HCT116 (cell line): ENCODE measurements around the gene CGA. TPM values are rescaled to one million over a fixed set of nuclear protein-coding genes. Genes with fewer than 3 reads are reported as not detected.

Experiments used
- ATAC-seq: fragments of 200-7000 bp; cut with Tn5 transposase; 2 replicates; pipeline ENCODE4 v1.9.1; 2020; ENCODE audit warnings: mild to moderate bottlenecking, moderate library complexity
- BruUV-seq: library from RNA; stranded (reverse); fragments of 400-500 nt; replicated peaks from 2 replicates; lab custom pipeline; 2021; lab: Mats Ljungman, UMichigan
- CTCF ChIA-PET: fragments of 300-600 bp; sonication (Branson Sonifier 250); formaldehyde crosslinking; loops from one replicate; lab custom pipeline; 2021; ENCODE audit warnings: antibody characterized with exemption; lab: Charles Lee
- POLR2A ChIA-PET: fragments of 300-600, 350-600 bp; sonication (Branson Sonifier 250); formaldehyde crosslinking; loops from one replicate; lab custom pipeline; 2021; ENCODE audit warnings: antibody characterized with exemption; lab: Charles Lee
- RAD21 ChIA-PET, 2 experiments: fragments of 300-600 bp; sonication (Branson Sonifier 250); formaldehyde crosslinking; loops; one replicate each; lab custom pipeline; 2023; ENCODE audit warnings: low total read pairs in 2 of 2; ENCODE audit not compliant: uncharacterized antibody in 2 of 2, unreplicated experiment in 2 of 2, low non-redundant PET in 1 of 2; lab: Charles Lee
- DNase-seq: peaks from one replicate; pipeline ENCODE4 v3.0.0-alpha.2; 2010; ENCODE audit warnings: low read depth, low spot score
- H2AFZ ChIP-seq: fragments of 200-600 bp; shearing (Covaris generic), sonication (generic); 2 replicates; pipeline ENCODE4 v1.6.1; 2017; ENCODE audit warnings: low read depth, mixed run types, mixed read lengths, antibody characterized with exemption, low read length; ENCODE audit not compliant: poor library complexity, severe bottlenecking
- H3K27ac ChIP-seq: 2 replicates; pipeline ENCODE4 v1.5.1; 2012; ENCODE audit warnings: low read depth, low read length
- H3K27me3 ChIP-seq: fragments of 200-600 bp; sonication (generic); 2 replicates; pipeline ENCODE4 v1.6.1; 2016; ENCODE audit warnings: mixed run types, low read length, mixed read lengths; ENCODE audit not compliant: insufficient read depth
- H3K36me3 ChIP-seq, 2 experiments: fragments of 200-500 bp in 1 of 2; fragments of 200-600 bp in 1 of 2; sonication (Bioruptor generic) in 1 of 2; sonication (generic) in 1 of 2; 2 replicates each; pipeline versions ENCODE4 v1.5.1 to v1.6.1; 2014 to 2016; ENCODE audit warnings: low read length in 2 of 2, inconsistent platforms in 1 of 2, mixed read lengths in 1 of 2, mixed run types in 1 of 2; ENCODE audit not compliant: insufficient read depth in 2 of 2, control insufficient read depth in 1 of 2
- H3K4me1 ChIP-seq, 2 experiments: fragments of 200-600 bp in 1 of 2; sonication (generic) in 1 of 2; 2 replicates each; pipeline versions ENCODE4 v1.5.1 to v1.6.1; 2012 to 2017; ENCODE audit warnings: low read length in 2 of 2, inconsistent platforms in 1 of 2, mild to moderate bottlenecking in 1 of 2, mixed read lengths in 1 of 2, mixed run types in 1 of 2, moderate library complexity in 1 of 2; ENCODE audit not compliant: insufficient read depth in 2 of 2, control insufficient read depth in 1 of 2
- H3K4me2 ChIP-seq: fragments of 200-600 bp; sonication (generic); 2 replicates; pipeline ENCODE4 v1.6.1; 2017; ENCODE audit warnings: mixed run types, low read length, mixed read lengths
- H3K4me3 ChIP-seq, 2 experiments: fragments of 200-600 bp in 1 of 2; sonication (generic) in 1 of 2; replicated peaks in 1 of 2; 2 replicates each; pipeline ENCODE4 v1.5.1; 2011 to 2016; ENCODE audit warnings: low read length in 2 of 2, control low read depth in 1 of 2, low read depth in 1 of 2, mild to moderate bottlenecking in 1 of 2, mixed read lengths in 1 of 2, mixed run types in 1 of 2
- H3K79me2 ChIP-seq: fragments of 200-600 bp; sonication (generic); 2 replicates; pipeline ENCODE4 v1.6.1; 2017; ENCODE audit warnings: mild to moderate bottlenecking, mixed run types, low read length, moderate library complexity, mixed read lengths; ENCODE audit not compliant: insufficient read depth
- H3K9ac ChIP-seq: fragments of 200-600 bp; sonication (generic); 2 replicates; pipeline ENCODE4 v1.6.1; 2016; ENCODE audit warnings: low read length, mixed read lengths
- H3K9me2 ChIP-seq: fragments of 200-600 bp; sonication (generic), shearing (Covaris generic); 2 replicates; pipeline ENCODE4 v1.6.1; 2017; ENCODE audit warnings: mixed run types, mild to moderate bottlenecking, moderate library complexity; ENCODE audit not compliant: insufficient read depth
- H3K9me3 ChIP-seq, 2 experiments: fragments of 200-500 bp in 1 of 2; fragments of 200-600 bp in 1 of 2; sonication (Bioruptor generic) in 1 of 2; sonication (generic) in 1 of 2; 2 replicates each; pipeline ENCODE4 v1.6.1; 2014 to 2017; ENCODE audit warnings: low read length in 2 of 2, mixed read lengths in 2 of 2, inconsistent platforms in 1 of 2, low read depth in 1 of 2, mild to moderate bottlenecking in 1 of 2, mixed run types in 1 of 2, moderate library complexity in 1 of 2; ENCODE audit not compliant: control insufficient read depth in 1 of 2, insufficient read depth in 1 of 2
- H4K20me1 ChIP-seq: fragments of 200-600 bp; sonication (generic), shearing (Covaris generic); 2 replicates; pipeline ENCODE4 v1.6.1; 2017; ENCODE audit warnings: mixed run types, mild to moderate bottlenecking, moderate library complexity; ENCODE audit not compliant: insufficient read depth
- CEBPB ChIP-seq: IDR thresholded peaks from 2 replicates; pipeline ENCODE4 v1.6.1; 2012; ENCODE audit warnings: low read depth
- EZH2phosphoT487 ChIP-seq: fragments of 200-600 bp; IDR thresholded peaks from 2 replicates; pipeline ENCODE4 v1.6.1; 2018; ENCODE audit warnings: antibody characterized with exemption, borderline replicate concordance
- SP1 ChIP-seq: IDR thresholded peaks from 2 replicates; pipeline ENCODE4 v1.6.1; 2012; ENCODE audit warnings: low read depth
- SRF ChIP-seq: IDR thresholded peaks from 2 replicates; pipeline ENCODE4 v1.6.1; 2012; ENCODE audit warnings: low read depth
- YY1 ChIP-seq: IDR thresholded peaks from 2 replicates; pipeline ENCODE4 v1.6.1; 2011; ENCODE audit warnings: low read length, low read depth, moderate library complexity, mild to moderate bottlenecking; ENCODE audit not compliant: insufficient replicate concordance; ENCODE audit errors: extremely low read depth
- ZFX ChIP-seq: fragments of 450-650 bp; IDR thresholded peaks from 2 replicates; pipeline ENCODE4 v1.6.1; 2017
- intact Hi-C: fragments of 100-400 bp; cut with micrococcal nuclease; formaldehyde crosslinking; loops from 2 replicates; pipeline ENCODE4 v1.10.0; 2022
- total RNA-seq: library from RNA; stranded (reverse); gene quantifications from one replicate; pipeline ENCODE4 v1.2.1, GENCODE V29; 2021; ENCODE audit not compliant: unreplicated experiment
- TF ChIP-seq, protein P1 (sequence below): IDR thresholded peaks from 2 replicates; pipeline ENCODE4 v1.6.1; 2011; ENCODE audit warnings: mild to moderate bottlenecking, low read length, moderate library complexity; ENCODE audit not compliant: insufficient replicate concordance; ENCODE audit errors: extremely low read depth
- TF ChIP-seq, protein P2 (sequence below), 3 experiments: fragments of 200-600 bp in 1 of 3; sonication (generic) in 1 of 3; IDR thresholded peaks in 2 of 3; conservative IDR thresholded peaks in 1 of 3; 2 replicates each; pipeline ENCODE4 v1.5.1; 2012 to 2017; ENCODE audit warnings: low read depth in 2 of 3, low read length in 2 of 3, antibody characterized with exemption in 1 of 3, borderline replicate concordance in 1 of 3, control low read depth in 1 of 3, mild to moderate bottlenecking in 1 of 3, mixed read lengths in 1 of 3, mixed run types in 1 of 3, moderate library complexity in 1 of 3; ENCODE audit not compliant: insufficient read depth in 1 of 3
- TF ChIP-seq, protein P3 (sequence below): IDR thresholded peaks from 2 replicates; pipeline ENCODE4 v1.6.1; 2012
- TF ChIP-seq, protein P4 (sequence below): IDR thresholded peaks from 2 replicates; pipeline ENCODE4 v1.6.1; 2012

The CGA gene
- total RNA-seq, 1 experiment from 2014 or later, result not detected

DNA sequence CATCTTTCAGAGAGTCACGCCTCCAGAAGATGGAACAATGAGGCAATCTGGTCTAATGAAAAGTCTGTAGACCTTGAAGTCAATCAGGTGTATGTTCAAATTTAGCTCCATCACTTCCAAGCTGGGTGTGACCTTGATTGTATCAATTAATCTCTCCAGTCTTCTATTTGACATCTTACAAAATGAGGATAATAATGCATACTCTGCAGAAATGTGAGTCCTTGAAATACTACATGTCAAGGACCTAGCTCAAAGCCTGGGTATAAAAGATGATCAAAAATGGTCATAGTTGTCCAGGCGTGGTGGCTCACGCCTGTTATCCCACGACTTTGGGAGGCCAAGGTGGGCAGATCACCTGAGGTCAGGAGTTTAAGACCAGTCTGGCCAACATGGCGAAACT, 29.8 kb downstream of the CGA start (continued):
- TF ChIP-seq, protein P1, sequence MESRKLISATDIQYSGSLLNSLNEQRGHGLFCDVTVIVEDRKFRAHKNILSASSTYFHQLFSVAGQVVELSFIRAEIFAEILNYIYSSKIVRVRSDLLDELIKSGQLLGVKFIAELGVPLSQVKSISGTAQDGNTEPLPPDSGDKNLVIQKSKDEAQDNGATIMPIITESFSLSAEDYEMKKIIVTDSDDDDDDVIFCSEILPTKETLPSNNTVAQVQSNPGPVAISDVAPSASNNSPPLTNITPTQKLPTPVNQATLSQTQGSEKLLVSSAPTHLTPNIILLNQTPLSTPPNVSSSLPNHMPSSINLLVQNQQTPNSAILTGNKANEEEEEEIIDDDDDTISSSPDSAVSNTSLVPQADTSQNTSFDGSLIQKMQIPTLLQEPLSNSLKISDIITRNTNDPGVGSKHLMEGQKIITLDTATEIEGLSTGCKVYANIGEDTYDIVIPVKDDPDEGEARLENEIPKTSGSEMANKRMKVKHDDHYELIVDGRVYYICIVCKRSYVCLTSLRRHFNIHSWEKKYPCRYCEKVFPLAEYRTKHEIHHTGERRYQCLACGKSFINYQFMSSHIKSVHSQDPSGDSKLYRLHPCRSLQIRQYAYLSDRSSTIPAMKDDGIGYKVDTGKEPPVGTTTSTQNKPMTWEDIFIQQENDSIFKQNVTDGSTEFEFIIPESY, result no peak
- no peak for TF ChIP-seq YY1

DNA sequence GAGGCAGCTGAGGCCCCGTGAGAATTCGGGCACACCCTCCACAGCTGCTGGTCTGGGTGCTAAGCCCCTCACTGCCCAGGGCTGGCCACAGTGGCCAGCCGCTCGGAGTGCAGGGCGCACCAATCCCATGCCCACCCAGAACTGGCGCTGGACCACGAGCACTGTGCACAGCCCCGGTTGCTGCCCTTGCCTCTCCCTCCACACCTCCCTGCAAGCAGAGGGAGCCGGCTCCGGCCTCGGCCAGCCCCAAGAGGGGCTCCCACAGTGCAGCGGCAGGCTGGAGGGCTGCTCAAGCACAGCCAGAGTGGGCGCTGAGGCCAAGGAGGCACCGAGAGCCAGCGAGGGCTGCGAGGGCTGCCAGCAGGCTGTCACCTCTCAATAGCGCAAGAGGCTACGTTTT, 35.0 kb downstream of the CGA start:
- Histone ChIP-seq H3K9me2 (no peaks in the 10 kb centered on the region), H4K20me1 (no peaks in the 10 kb centered on the region), H3K4me1 (no peaks in the 10 kb centered on the region), H3K79me2 (no peaks in the 10 kb centered on the region), H3K9me3 (no peaks in the 10 kb centered on the region), H3K4me2 (no peak overlapping the region), H3K27me3 (peaks cover 22% of the 10 kb centered on the region), H2AFZ (no peak overlapping the region), H3K9ac (no peak overlapping the region), H3K4me3 (no peak overlapping the region), H3K36me3 (no peaks in the 10 kb centered on the region), H3K27ac (no peak overlapping the region)
- POLR2A ChIA-PET, result no interaction called here
- no TSS peak for BruUV-seq
- CTCF ChIA-PET, result no interaction called here
- TF ChIP-seq SRF (no peak), SP1 (no peak)
- ATAC-seq (no peak), DNase-seq (no peak)
- RAD21 ChIA-PET, result no interaction called here
- intact Hi-C loops, result loop anchor here (10.0 kb wide), 2 partner anchors 1175 to 1435 kb away; no protein-coding TSS in a partner anchor

DNA sequence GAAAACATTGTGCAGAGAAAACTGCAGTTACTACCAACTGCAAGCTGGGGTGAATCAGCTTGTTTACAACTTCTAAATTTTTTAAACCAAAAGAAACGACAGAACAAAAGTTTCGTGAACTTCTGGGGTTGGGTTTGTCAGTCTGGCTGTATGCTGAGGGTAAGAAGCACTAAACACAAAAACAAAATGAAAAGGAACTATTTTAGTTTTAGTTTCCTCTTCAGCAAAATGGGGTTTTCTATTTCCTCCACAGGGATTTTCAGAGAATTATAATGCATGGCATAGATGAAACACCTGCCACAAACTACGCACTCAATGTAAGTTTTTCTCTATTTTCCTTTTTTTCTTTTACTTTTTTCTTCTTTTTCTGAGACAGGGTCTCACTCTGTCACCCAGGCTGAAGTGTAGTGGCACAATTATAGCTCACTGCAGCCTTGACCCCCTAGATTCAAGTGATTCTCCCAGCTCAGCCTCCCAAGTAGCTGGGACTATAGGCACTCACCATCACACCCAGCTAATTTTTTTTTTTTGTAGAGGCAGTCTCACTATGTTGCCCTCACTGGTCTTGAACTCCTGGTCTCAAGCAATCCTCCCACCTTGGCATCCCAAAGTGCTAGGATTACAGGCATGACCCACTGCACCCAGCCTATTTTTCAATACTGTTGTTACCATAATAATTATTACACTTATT, 40.6 kb downstream of the CGA start:
- no peaks in the 10 kb centered on the region for H3K36me3 ChIP-seq
- no peak overlapping the region for H2AFZ ChIP-seq
- H3K4me1 ChIP-seq, result no peaks in the 10 kb centered on the region
- no peak overlapping the region for H3K4me2 ChIP-seq
- peaks cover 54% of the 10 kb centered on the region for H3K27me3 ChIP-seq
- ATAC-seq, result no peak
- ChIA-PET POLR2A (no interaction called here), CTCF (no interaction called here), RAD21 (no interaction called here)
- no peaks in the 10 kb centered on the region for H4K20me1 ChIP-seq
- no peak overlapping the region for H3K27ac ChIP-seq
- no peak overlapping the region for H3K4me3 ChIP-seq
- no peaks in the 10 kb centered on the region for H3K79me2 ChIP-seq
- H3K9ac ChIP-seq, result no peak overlapping the region
- intact Hi-C loops, result no loop called here
- no peak for DNase-seq
- BruUV-seq, result no TSS peak
- no peaks in the 10 kb centered on the region for H3K9me3 ChIP-seq
- no peaks in the 10 kb centered on the region for H3K9me2 ChIP-seq
- TF ChIP-seq, protein P2, sequence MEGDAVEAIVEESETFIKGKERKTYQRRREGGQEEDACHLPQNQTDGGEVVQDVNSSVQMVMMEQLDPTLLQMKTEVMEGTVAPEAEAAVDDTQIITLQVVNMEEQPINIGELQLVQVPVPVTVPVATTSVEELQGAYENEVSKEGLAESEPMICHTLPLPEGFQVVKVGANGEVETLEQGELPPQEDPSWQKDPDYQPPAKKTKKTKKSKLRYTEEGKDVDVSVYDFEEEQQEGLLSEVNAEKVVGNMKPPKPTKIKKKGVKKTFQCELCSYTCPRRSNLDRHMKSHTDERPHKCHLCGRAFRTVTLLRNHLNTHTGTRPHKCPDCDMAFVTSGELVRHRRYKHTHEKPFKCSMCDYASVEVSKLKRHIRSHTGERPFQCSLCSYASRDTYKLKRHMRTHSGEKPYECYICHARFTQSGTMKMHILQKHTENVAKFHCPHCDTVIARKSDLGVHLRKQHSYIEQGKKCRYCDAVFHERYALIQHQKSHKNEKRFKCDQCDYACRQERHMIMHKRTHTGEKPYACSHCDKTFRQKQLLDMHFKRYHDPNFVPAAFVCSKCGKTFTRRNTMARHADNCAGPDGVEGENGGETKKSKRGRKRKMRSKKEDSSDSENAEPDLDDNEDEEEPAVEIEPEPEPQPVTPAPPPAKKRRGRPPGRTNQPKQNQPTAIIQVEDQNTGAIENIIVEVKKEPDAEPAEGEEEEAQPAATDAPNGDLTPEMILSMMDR (IDR thresholded peaks at IDR 0.05 in 2 of 3, conservative IDR thresholded peaks at IDR 0.05 in 1 of 3; ENCODE audit: borderline replicate concordance in 1 of 3, insufficient read depth in 1 of 3, low read depth in 2 of 3, low read length in 2 of 3), result no peak
- TF ChIP-seq, protein P3, sequence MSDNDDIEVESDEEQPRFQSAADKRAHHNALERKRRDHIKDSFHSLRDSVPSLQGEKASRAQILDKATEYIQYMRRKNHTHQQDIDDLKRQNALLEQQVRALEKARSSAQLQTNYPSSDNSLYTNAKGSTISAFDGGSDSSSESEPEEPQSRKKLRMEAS, result no peak
- TF ChIP-seq EZH2phosphoT487, result no peak
- no peak for TF ChIP-seq CEBPB
- TF ChIP-seq ZFX, result no peak
- TF ChIP-seq, protein P4, sequence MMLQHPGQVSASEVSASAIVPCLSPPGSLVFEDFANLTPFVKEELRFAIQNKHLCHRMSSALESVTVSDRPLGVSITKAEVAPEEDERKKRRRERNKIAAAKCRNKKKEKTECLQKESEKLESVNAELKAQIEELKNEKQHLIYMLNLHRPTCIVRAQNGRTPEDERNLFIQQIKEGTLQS, result no peak
- no peak for TF ChIP-seq YY1
- TF ChIP-seq, protein P1, result no peak
